Stimulated activated CD4-positive, alpha-beta T cell treated with anti-CD3 and anti-CD28 coated beads, Interleukin-1b, Interleukin-23, amount 100 ng/mL, for 1 hour (primary cell): ENCODE measurements around the gene ZBTB17.
"Not testable (repeated sequence)": the region's sequence is repeated elsewhere in the genome, so short reads cannot be mapped to it uniquely, and the experiment has no call there.

Experiments
- DNase-seq, 2 donors: peaks; one replicate each; pipeline ENCODE4 v3.0.0-alpha.2; 2020; ENCODE audit warnings: low read depth in 2 of 2

The ZBTB17 gene

GRCh38 chr1:15896841-15897610, 78.9 kb downstream of the ZBTB17 start:
- DNase-seq, result not testable (repeated sequence)

- DNase-seq, result no peak
Observed at GRCh38 chr1:15895233-15895632, 80.7 kb downstream of the ZBTB17 start.

- not testable (repeated sequence) for DNase-seq
Observed at GRCh38 chr1:15892857-15893599, 82.9 kb downstream of the ZBTB17 start.
